Stimulated activated CD8-positive, alpha-beta memory T cell treated with anti-CD3 and anti-CD28 coated beads, Interleukin-4, amount 100 ng/mL, for 4 hours (primary cell): Measurements from ENCODE around the gene NPHP4.

ENCODE experiments used
- DNase-seq, 2 donors: peaks; one replicate each; pipeline ENCODE4 v3.0.0-alpha.2; 2020; ENCODE audit warnings: low read depth in 2 of 2, low spot score in 1 of 2

The NPHP4 gene

DNA sequence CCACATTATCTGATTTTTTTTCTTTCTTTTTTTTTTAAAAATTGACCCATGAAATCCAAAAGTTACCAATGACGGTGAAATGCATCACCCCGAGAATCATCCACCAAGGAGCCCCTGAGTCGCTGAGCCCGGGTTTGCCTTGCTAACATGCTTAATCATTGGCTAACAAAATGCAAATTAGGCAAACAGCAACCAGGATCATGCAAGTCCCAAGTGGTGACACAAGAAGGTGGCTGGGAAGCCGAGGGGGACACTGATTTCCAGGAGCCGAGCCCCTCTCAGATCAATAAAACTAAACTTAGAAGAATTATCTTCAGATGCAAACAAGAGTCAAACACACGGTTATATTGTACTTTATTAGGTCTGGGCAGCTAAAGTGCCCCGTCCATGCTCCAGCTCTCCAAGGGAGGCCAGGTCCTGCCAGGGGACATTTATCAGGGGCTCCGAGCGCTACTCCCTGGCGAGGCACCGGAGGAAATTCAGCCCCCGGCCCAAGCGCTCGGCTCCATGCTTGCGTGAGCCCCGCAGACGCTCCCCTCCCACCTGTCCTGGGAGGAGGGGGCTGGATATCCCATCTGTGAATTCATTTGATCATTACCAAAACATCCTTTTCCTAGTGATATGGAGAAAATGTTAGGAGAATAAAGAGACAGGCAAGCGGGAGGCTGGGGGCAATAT is 154.1 kb downstream of the NPHP4 start:
- no peak for DNase-seq

DNA sequence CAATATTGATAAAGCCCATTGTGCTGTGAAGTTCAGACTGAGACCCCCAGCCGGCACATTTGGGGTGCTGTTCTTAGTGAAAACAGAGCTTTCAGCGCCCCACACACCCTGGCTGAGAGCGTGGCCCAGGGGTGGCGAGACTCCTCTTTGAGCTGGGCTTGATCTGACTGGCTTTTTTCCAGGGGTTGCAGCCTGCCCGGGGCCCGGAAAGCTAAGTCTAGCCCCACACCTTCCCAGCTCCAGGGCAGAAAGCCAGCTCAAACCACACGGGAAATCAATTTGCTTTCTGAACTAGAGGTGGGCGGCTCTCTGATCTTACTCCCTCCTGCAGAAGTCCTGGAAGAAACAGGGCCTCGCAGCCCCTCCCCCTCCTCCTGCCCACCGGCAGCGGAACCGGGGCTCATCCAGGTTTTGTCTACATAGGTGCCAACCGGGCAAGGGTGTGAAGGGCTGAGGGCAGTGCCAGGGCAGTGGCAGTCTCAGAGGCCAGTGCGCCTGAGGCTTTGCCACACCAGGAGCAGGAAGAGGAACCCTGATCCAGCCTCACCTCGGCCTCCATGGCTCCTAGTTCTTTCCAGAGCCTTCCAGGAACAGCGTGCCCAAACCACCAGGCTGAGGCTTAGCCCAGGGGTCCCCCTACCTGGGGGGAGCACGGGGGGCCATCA is 155.3 kb downstream of the NPHP4 start:
- no peak for DNase-seq

GRCh38 chr1:5835179-5835562 is 157.1 kb downstream of the NPHP4 start:
- DNase-seq: no peak

DNA sequence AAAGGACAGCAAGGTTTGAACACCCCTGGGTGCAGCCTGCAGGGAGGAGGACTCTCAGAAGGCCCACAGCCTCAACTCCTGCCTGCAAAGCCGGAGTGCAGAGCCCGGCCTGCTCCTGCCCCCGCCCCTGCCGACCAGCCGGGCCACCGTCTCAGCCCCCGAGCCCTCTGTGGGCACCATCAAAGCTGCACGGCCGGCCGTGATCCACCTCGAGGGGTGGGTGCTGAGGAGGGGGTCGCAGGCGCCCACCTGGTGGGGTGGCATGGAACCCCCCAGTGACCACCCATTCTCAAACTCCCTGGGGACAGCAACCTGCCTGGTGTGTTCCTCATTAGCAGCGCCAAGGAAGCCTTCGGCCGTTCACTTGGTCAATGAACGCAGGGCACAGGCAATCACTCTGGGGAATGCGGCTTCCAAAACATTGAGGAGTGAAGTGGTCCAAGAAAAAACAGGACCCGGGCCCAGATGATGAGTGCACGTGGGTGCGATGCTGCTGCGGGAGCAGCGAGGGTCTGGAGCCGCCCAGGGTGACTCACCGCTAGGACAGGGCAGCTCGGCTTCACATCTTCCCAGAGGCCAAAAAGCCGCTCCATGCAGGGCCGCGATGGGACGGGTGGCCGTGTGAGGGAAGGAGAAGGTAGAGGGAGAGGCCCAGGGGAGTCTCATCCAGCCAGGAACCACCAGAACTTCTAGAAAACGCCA is 157.6 kb downstream of the NPHP4 start:
- DNase-seq: no peak

- no peak for DNase-seq
Measured at GRCh38 chr1:5833911-5834310, 158.3 kb downstream of the NPHP4 start.

- no peak for DNase-seq
Measured at GRCh38 chr1:5832916-5833895, 159.0 kb downstream of the NPHP4 start.

DNA sequence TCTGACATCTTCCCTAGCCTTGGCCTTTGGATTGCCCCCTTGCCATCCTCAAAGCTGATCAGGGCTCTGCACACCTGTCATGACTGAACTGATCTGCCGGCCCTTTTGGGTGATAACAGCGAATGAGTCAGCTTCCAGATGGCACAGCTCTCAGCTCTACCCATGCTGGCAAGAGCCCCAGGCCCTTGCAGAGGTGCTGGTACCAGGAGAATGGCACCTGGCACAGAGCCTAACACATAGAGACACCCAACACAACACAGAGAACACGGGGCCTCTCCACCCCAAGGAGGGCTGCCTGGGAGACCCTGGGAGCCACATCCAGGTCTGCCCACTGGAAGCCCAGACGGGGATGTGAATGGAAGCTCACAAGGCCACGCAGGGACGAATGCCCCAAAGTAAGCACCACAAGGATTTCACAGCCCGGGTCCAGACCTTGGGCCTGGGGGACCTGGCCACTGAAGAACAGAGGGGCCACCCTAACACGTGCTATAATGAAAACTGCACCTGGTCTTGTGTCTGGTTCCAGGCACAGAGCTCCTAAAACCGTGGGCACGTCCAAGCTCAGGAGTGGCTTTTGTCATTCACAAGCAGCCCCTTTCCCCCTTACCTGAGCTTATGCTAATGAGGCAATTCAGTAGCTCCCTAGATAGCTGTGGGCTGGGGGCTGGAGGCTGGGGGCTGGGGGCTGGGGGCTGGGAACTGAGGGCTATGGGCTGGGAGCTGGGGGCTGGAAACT is 160.5 kb downstream of the NPHP4 start:
- DNase-seq: no peak

DNA sequence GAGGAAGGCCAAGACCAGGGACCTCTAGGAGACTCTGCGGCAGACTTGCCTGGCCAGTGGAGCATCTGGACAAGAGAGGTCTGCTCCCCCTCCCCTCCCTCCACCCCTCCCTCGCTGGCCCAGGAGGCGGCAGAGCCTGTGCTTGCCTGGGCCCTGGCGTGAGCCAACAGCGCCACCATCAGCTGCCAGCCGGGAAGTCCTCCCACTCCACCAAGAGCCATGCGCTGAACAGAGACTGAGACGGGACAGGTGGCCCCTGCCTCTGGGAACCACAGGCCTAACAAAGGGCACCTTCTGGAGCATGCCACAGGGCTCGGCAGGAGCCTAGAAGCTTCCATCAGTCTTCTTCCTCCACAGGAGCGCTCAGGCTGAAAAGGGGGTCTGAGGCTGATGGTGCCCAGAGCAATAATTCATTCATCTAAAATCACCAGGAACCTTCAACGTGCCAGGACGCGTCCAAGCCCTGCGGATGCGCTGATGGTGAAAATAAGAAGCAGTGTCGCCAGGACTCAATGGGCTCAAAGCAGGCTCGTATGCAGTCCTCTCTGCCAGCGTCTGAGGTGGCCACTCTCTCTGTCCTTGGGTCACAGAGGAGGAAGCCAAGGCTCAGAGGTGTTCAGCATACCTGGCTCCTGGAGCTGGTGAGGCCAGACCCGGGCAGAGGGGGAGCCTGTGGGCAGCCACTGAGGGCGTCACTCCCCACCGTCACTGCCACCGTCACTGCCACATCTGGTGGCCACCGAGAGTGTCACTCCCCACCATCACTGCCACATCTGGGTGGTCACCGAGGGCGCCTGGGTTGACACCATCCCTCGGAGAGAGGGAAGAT is 161.2 kb downstream of the NPHP4 start:
- no peak for DNase-seq

GRCh38 chr1:5829414-5829813 is 162.8 kb downstream of the NPHP4 start:
- DNase-seq: no peak

DNA sequence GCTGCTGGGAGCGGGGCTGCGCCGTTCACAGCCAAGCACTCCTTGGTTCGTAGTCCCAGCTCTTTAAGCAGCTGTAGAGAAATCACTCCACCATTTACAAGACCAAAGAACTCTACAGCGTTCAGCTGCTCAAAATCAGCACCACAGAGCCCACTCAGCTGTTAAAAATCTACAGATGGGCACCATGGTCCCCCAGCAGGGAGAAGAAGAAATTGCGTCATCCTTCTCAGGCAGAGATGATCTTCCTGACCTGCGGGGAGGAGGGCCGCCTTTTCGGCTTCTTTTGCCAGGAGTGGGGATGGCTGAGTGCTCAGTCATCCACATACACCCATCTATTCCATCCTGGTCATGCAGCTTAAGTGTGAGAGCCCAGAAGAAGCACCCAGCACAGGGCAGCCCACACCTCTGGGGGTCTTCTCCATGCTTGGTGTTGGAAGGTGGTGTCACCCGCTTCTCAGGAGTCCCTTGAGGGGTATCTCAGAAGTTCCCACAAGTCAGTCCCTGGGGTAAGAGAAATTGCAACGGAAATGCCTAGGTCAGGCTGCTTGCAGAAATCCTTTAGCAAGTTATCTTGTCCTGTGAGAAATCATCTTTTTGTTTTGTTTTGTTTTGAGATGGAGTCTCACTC is 163.8 kb downstream of the NPHP4 start:
- DNase-seq: no peak

DNA sequence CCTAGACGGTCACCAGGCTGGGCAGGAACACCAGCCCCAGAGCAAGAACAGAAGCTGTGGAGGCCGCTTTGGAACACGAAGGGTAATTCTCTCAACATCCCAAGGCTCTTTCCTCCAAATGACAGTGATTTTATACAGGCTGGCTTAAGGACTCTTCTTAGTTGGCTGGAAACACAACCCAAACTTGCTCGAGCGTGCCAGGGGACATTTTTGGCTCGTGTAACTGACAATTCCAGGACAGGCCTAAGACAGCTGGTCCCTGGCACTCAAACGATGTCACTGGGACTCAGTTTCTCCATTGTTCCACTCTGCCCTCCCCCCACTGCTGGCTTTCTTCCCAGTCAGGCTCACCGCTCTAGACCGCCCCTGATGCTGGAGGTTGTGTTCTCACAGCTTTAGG is 164.7 kb downstream of the NPHP4 start:
- DNase-seq: no peak

- no peak for DNase-seq
Measured at GRCh38 chr1:5826601-5827000, 165.6 kb downstream of the NPHP4 start.

- no peak for DNase-seq
Measured at GRCh38 chr1:5822726-5823125, 169.5 kb downstream of the NPHP4 start.

- no peak for DNase-seq
Measured at GRCh38 chr1:5822266-5822665, 170.0 kb downstream of the NPHP4 start.

DNA sequence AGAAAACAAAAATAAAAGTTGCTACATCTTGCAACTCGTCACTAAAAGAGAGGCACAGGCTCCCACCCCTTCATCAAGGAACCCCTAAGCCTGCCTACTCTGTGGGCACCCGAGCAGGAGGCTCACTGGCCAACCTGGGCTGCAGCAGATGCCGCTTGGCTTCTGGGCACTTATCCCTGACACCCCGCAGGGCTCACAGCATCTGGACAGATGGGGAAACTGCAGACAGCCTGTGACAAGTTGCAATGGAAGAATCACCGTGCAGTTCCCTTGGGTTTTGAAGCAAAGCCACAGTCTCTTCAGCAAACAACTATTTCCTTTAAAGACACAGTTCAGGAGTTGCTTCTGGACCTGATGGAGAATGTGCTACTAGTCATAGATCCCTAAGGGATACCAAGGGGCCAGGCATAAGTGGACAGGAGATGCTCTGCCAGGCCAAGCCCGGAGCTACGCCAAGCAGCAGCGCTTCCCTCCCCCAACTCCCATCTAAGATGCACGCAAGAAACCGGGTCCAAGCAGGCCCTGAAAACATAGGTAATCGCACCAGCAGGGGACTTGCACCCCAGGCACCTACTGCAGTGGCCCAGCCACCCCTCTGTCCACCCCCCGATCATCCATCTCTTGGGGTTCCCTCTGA is 170.6 kb downstream of the NPHP4 start:
- DNase-seq: no peak

DNA sequence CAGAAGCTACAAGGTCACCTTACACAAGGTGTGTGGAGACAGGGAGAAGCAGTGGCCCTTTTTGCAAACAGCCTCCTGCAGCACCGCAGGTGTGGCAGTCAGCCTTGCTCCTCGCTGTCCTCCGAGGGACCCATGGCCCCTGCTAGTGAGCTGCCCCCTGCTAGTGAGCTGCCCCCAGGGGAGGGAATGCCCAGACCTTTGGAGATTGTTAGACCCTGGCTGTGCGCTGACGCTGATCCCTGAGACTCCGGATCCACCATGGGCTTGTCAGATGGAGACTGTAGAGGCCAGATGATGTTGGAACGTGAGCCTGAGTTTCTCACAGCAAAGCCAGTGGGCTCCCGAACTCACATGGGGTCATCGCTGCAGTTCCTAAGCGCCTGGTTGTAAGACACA is 172.2 kb downstream of the NPHP4 start:
- DNase-seq: no peak

GRCh38 chr1:5819391-5820025 is 172.7 kb downstream of the NPHP4 start:
- no peak for DNase-seq

DNA sequence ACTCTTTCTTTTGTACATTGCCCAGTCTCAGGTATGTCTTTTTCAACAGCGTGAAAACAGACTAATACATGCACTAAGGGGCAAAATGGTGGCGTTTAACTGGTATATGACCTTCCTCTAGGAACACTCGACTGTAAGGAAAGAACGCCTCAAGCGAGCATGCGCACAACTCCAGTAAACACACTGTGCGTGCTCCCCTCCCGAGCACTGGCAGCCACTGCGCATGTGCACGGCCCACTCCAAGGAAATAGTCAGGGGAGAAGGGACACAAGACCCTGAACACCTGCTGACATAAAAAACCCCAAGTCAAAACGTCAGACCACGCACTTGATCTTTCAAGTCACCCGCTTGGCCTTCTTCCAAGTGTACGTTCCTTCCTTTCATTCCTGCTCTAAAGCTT is 173.5 kb downstream of the NPHP4 start:
- DNase-seq: no peak
